NAMALWA (cell line): ENCODE data around the gene TANC1.

Experiments used
- DNase-seq: peaks from one replicate; pipeline ENCODE4 v3.0.0-alpha.2; 2015; ENCODE audit warnings: low spot score

The TANC1 gene

DNA sequence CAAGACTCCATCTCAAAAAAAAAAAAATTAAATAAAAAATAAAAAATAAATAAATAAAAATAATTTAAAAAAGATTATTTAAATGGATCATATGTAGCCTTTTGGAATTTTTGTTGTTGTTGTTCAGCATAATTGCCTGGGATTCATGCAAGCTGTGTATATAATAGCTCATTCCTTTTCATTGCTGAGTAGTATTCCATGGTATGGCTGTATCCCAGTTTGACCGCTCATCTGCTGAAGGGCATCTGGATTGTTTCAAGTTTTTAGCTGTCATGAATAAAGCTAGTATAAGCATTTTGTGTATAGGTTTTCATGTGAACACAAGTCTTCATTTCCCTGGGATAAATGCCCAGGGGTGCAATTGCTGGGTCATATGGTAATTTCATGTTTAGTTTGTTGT, 6.4 kb upstream of the TANC1 start:
- no peak for DNase-seq

DNA sequence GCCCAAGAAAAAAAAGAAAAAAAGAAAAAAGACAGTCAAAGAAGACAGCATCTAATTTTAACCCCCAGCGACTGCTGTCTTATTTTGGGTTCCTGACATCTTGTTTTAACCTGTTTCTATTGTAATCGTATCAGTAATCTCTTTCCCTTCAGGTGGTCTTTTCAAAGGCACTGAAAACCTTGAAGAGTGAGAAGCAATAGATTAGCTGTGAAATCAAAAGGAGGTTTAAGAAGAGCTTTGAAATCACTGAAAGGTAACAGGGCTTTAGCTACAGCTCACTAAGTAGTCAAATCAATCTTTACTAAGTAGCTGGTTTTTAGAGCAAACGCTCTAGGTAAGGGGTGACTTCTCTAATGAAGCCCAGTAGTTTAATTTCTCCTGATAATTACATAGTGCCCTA, 5.4 kb upstream of the TANC1 start:
- DNase-seq = no peak

DNA sequence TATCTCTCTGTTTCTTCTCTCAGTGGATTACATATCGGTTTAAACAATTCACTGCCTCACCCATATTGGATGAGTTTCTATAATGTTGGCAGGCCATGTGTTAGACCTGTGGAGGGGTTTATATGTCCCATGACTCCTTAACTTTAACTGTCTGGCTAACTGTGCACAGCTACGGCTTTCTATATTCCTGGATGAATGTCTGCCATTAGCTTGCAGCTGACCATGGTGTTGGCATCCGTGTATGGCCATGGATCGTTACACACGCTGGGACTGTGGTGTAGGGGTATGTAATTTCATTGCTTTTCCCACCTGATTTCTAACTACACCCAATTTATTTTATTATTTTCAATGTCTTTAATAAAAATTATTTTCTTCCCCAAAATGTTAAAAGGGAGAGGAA, 3.3 kb upstream of the TANC1 start:
- DNase-seq = no peak

DNA sequence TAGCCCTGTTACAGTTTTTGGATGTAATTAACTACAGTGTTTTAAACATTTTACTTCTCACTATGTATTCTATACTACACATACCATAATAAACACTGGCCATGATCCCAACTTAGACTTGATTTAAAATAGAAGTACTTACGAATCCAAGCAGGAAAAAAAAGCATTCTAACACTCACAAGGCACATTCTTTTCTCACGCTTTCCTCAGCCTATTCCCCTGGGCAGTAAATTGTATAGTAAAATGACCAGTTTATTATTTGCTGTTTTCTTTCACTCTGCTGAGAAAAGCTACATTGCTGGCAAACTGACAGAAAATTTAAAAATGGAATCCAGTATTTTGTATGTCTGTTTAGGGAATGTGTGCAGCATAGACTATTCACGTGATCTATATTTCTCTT, 2.8 kb upstream of the TANC1 start:
- DNase-seq = no peak

DNA sequence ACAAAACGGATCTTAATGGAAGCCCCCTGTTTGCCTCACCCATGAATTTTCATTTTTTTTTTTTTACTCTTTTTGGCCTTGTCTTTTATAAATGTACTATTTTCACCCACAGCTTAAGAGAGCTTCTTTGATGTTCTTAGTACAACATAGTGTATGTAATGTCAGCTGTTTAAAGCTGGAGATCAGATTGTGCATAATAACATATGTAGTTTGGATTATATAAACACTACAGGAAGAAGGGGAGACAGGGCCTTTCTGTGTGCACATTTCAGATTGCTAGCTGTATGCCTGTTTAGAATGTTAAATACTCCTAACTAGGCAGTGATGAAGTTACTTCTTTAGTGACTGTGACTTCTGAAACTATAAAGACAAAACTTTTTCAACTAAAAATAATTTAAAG, 2.1 kb upstream of the TANC1 start:
- no peak for DNase-seq

DNA sequence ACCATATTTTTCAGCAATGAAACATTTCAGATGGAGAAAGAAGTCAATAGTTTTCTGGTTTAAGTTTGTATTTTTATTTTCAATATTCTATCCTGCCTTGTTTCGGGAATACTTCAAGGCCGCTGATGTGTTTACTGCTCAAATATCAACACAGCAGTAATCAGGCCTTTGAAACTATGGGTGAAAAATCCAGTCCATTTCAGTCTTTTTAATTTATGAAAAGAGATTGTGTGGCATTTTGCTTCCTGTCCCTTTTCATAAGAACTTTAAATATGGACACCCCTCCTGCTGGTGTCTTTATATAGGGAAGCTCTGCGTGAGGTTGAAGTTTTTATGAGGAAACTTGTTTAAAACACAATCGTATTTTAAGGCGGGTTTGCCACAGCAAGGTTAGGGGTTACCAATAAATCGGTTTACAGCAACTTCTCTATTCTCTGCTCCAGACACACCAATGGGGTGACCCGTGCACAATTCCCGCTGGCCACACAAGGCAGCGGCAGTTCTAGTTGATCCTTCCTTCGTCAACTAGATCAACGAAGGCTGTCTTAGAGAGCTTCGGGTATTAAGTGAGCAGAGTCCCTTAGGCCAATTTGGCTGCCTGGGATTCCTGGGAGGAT, 1.2 kb upstream of the TANC1 start:
- DNase-seq = no peak

DNA sequence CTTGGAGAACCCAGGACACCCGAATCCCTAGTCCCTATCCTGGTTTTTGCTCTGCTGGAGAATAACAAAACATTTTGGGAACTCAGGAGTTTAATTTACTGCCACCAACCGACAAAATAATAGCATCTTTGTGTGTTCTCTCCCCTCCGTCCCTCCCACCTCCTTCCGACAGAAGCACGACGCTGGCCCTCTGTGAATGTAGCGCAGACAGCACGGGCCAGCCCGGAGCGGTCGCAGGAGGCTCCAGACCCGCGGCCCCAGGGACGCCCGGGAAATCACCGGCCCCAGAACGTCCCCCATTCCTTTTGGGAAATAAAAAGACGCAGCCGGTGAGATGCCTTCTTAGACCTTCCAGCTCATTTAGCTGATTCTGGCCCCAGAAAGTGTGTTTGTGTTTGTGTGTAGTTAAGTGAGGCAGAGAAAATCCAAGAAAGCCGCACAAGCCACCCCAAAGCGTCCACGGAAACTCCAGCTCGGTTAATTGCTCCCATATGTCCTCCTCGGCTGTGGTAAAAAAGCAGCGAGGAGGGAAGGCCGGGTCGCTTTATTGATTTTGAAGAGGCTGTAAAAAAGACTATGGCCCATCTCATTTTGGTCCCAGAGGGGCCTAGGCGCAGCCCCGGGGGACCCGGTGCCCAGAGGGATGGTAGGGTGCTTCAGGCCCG, 577 bp upstream of the TANC1 start:
- no peak for DNase-seq

DNA sequence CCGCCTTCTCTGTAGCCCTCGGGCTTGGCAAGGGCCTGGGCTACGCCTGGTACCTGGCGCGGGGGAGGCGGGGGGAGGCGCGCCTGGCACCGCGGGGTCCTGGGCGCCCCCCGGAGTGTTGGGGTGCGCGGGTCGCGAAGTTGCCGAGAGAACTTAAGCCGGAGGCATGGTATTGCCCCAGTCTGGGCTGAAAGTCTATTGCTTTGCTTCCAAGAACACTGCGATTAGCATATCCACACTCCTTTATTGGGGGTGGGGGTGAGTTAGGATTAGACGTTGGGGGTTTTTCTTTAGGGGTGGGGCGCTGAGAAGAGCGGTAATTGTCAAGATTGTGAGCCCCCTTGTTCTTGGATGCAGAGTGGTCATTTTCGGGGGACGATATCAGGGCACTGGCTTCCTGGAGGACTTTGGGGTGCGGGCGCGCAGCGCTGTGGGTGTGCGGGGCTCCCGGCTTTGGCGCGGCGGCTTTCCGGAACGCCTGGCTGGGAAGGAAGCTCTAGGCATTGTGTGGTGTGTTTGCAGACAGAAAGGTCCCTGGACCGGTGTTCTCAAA, 798 bp downstream of the TANC1 start:
- DNase-seq = no peak

DNA sequence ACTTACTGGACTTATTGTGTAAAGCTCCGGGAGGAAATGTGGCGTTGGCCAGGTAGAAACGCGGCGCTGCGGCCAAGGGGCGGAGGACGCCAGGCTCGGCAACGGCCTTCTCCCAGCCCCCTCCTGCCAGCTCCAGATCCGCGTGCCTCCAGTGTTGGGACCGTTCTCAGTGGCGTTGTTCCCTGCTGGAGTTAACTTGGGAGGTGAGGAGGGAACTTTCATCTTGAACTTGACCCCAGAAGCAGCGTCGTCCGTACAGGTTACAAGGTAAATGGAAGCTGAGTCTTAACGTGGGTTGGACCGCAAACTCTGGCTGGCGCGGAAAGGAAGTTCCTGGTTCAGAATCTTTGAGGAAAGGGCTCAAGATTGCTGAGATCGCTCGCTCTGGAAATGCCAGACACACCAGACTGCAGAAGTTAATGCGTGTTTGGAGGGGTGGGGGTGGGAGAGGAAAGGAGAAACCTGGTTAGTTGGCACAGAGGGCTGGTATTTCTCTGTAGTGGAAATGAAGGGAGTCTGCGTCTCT, 1.3 kb downstream of the TANC1 start:
- DNase-seq = no peak

DNA sequence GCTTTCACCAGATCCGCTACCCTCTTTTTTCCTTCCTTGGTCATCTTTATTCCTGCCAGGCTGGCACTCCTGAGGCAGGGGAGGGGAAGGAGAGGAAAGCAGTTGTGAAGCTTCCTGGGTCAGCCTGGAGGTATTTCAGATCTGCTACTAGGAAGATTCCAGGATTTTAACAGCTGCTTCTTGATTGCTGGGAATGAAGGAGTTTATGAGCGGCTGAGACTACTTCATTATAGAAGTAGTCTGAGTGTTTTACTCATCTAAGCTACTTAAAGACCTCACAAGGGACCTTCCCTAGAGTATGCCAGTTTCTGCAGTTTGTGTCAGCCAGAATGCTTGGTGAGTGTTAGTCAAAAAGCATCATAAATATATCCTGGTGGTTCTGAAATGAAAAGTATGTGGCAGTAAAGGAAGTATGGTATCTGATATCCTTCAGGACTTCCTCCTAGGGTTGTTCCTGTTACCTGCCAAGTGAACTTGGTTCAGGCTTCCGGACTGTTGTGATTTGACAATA, 1.9 kb downstream of the TANC1 start:
- DNase-seq = no peak

DNA sequence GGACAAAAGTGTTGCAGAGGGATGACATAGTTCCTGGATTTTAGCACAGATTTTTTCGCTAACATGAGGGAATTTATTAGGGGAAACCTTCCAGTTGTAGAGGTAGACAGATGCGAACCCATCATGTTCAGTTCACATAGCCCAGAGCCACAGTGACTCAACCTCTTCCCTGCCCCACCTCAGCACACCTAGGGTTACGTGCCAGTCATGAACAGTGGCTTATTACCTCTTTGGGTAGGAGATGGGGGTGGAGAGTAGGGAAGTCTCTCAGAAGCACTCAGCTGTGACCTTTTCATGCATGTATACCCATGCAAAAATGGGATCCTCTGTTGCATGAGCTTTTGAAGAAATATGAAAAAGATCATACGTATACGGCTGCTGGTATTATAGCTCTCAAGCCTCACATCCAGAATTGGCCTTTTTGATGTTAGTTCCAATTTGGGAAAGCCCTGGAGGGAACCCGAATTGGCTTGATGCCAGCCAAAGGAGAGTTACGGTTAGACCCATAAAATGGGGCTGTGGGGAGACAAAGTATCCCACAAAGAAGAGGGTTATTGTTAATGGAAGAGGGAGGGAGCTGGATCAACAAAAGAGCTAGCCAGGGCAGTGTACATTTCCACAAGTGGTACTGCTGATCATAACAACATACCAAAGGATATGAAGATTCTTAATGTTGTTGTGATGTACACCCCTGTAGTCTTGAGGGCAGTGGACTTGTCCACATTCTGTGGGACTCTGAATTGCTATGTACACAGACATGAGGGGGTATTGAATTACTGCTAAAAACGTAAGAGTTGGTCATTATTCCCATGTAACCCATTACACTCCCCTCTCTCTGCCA, 4.9 kb downstream of the TANC1 start:
- no peak for DNase-seq

DNA sequence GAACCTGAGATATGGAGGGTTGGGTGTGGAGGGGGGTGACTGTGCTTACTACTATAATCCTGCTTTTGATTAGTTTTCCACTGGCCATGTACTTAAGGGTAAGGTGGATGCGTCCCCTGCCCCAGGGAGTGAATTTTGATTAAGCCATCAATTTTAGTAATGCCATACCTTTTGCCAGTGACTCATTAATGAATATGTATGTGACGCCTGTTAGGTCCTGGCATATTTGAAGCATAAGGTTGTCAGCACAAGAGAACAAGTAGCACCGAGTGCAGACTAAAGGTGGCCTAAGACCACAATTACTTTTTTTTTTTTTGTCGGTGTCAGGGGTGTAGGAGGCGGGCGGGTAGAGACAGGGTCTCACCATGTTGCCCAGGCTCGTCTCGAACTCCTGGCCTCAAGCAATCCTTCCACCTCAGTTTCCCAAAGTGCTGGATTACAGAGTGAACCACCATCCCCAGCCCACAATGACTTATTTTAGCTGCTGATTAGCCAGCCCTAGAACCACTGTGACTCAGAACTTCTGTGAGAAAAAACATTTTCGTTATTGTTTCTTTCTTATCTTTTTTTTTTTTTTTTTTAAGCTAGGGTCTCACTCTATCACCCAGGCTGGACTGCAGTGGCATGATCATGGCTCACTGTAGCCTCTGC, 7.0 kb downstream of the TANC1 start:
- DNase-seq = no peak

DNA sequence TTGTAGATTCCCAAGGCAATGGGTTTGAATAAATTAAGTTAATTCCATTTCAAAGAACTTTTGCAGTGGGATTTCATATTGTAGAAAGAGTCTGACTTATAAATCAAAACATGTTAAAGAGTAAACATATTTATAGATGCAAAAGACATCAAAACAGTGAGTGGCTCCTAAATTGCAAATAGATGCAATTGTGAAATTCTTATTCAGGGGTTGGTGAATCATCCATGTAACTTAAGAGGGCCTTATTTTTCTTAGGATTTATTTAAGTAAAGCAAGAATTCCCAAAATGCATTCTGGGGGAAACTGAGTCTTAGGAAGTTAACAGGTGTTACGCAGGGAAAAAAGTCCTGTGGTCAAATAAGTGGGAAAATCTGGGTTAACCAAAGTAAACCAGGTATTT, 11.3 kb downstream of the TANC1 start:
- DNase-seq = no peak

DNA sequence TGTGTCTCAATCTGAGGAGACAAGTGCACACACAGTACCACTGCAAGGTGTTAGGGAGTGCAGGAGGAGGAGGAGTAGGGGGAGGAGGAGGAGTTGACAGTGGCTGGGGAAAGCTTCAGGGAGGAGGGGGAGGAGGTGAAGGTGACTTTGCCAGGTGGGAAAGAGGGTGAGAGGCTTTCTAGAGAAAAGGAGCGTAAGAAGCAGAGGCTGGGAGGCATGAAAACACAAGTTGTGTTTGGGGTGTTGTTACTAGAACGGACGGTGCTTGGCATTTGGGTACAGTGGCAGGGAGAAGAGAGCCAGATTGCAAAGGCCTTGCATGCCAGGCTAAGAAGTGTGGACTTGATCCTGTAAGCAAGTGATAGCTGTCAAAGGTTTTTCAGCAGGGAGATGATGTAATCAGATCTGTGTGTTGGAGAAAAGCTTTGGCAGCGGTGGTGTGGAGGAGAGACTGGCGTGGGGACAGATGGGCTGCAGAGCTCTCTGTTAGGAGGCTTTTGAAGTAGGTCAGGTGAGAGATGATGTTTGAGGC, 16.2 kb downstream of the TANC1 start:
- no peak for DNase-seq

DNA sequence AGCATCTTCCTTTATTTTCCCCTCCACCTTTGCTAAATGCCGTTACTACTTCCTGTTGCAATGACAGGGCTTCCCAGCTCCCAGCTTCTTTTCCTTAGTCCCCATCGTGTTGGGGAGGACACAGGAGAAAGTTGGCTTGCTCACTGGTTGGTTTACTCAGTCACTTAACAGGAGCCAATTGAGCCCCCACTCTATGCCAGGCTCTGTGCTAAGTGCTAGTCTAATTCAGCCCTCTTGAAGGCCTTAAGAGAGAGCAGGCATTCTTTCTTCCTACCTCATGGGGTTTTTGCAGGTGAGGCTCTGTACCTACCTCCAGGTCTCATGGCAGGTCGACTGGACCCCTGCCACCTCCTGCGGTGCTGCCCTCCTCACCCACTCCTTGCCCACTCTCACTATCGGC, 20.1 kb downstream of the TANC1 start:
- no peak for DNase-seq

DNA sequence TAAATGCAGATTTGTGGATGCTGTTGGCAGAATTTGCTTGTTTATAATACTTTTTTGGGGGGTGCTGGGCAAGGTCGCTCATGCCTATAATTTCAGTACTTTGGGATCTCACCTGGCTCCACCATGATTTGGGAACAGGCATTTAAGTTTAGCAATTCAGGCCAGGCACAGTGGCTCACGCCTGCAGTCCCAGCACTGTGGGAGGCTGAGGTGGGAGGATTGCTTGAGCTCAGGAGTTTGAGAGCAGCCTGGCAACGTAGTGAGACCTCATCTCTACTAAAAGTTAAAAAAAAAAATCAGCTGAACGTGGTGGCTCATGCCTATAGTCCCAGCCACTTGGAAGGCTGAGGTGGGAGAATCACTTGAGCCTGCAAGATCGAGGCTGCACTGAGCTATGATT, 20.7 kb downstream of the TANC1 start:
- no peak for DNase-seq

DNA sequence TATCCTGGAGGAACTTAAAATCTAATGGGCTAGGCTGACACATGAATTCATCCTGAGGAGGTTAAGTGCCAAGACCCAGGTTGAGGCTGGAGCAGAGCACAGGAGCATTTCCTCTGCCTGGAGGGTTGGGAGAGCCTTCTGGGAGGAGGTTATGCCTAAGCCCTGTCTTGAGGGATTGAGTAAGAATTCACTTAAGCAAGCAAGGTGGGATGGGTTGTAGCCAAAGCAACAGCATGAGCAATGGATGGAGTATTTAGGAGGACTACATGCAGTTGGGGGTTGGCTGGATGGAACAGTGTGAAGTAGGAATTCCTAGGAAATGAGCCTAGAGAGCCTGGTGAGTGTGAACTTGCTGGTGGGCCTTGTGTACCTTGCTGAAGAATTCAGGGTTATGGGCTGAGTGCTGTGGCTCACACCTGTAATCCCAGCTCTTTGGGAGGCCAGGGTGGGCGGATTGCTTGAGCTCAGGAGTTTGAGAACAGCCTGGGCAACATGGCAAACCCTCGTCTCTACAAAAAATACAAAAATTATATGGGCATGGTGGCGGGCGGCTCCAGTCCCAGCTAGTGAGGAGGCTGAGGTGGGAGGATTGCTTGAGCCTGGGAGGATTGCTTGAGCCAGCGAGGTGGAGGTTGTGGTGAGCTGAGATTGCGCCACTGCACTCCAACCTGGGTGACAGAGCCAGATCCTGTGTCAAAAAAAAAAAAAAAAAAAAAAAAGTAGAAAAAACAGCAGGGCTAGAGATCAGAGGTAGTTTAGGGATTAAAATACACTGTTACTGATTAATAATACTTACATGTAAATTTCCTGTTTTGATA, 22.2 kb downstream of the TANC1 start:
- DNase-seq = no peak

DNA sequence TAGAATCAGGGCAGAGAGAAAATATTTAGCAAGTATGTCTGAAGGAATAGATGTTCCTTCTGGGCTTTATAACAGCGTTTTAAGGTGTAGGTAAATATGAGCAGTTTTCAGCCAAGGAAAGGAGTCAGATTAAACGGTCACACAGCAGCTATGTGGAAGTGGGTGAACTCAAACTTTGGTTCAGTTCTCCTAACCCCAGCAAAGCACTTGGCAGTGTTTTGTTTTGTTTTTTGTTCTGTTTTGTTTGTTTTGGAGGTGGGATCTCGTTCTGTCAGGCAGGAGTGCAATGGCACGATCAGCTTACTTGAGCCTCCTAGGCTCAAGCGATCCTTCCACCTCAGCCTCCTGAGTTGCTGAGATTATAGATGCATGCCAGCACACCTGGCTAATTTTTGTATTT, 24.6 kb downstream of the TANC1 start:
- no peak for DNase-seq

DNA sequence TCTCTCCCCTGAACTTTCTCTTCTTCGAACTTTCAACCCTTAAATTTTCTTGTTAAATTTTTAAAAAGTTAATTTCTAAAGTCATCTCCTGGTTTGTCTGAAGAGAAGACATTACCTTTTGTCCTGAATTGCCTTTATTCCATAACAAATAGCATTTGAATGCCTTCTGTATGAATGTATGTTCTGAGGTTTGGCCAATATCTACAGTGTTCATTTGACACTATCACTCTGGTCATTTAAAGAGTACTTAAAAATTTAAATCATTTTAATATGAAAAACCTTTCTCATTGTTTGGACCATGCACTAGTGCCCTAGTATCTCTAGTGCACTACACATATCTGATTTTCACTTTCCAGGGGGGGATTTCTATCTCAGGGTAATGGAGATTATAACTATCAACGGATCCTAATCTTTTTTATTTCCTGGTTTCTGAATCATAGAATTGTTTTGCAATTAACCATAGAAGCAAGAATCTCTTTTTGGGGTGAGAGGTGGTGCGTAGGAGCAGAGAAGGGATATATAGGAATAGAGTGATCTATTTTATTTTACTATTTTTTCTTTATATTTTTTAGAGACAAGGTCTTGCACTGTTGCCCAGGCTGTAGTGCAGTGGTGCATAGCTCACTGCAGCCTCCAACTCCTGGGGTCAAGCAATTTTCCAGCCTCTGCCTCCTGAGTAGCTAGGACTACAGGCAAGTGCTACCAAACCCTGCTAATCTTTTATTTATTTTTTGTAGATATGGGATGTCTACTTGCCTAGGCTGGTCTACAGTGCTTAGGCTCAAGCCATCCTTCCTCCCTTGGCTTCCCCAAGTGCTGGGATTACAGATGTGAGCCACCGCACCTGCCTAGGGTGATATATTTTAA, 25.5 kb downstream of the TANC1 start:
- no peak for DNase-seq
